ENCODE results near the gene ZFTA.

DNA sequence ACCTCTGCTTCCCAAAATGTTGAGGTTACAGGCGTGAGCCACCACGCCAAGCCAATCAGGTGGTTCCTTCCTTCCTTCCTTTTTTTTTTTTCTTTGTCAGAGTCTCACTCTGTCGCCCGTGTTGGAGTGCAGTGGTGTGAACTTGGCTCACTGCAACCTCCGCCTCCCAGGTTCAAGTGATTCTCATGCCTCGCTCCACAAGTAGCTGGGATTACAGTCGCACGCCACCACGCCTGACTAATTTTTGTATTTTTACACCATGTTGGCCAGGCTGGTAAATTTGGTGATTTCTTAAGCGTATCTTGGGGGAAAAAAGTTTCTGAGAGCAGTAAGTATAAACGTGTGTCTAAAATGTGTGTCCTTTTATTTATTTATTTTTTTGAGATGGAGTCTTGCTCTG, 26.5 kb upstream of the ZFTA start:
- TF ChIP-seq CTCF (IDR thresholded peaks at IDR 0.05) (no peak), POLR2A (IDR thresholded peaks at IDR 0.05) (no peak)

Measured in Peyer's patch (tissue), 4 donors.